HG02759 (cell line): ENCODE data around the gene MIB2.
"Not testable (repeated sequence)": the region's sequence is repeated elsewhere in the genome, so short reads cannot be mapped to it uniquely, and the experiment has no call there.

Experiments used
- ATAC-seq: cut with Tn5 transposase; IDR thresholded peaks from one replicate; pipeline ENCODE4 v1.9.1; 2021; ENCODE audit warnings: mild to moderate bottlenecking, moderate library complexity; ENCODE audit not compliant: unreplicated experiment

MIB2 gene

DNA sequence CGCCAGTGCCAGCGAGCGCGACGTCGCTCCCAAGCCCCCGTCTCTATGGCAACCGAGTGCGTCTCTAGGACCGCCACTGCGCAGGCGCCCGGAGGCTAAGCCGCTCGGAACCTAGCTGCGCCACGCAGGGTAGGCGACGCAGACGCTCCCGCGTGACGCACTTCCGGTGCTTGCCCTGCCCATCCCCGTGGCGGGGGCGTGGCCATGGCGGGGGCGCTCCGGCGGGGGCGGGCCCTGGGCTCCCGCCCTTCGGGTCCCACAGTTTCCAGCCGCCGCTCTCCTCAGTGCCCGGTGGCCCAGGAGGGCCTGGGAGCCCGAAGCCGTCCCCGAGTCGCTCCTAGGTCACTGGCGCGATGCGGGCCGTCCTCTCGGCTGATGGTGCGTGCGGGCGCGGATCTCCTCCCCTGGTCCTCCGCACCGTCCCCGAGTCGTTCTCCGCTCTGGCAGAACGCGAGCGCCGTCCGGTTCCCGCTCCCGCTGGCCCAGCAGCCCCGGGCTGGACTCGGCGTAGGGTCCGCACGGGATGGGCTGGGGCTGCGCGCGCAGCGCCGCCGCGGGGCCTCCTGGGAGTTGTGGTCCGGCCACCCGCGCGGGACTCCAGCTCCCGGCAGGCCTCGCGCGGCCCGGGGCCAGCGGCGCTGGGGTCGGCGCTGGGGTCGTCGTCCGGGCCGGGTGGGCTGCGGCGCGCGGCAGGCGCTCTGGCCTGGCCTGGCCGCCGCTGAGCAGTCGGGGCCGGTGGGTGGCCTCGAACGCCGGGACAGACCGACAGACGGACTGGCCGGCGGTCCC, at the start of gene MIB2:
MIB2 (plus strand) TSS at position 245 of the 789 bp plus-strand sequence. CDS start 7,953 bp downstream, outside the sequence.
- peak; percentile 85 for ATAC-seq

DNA sequence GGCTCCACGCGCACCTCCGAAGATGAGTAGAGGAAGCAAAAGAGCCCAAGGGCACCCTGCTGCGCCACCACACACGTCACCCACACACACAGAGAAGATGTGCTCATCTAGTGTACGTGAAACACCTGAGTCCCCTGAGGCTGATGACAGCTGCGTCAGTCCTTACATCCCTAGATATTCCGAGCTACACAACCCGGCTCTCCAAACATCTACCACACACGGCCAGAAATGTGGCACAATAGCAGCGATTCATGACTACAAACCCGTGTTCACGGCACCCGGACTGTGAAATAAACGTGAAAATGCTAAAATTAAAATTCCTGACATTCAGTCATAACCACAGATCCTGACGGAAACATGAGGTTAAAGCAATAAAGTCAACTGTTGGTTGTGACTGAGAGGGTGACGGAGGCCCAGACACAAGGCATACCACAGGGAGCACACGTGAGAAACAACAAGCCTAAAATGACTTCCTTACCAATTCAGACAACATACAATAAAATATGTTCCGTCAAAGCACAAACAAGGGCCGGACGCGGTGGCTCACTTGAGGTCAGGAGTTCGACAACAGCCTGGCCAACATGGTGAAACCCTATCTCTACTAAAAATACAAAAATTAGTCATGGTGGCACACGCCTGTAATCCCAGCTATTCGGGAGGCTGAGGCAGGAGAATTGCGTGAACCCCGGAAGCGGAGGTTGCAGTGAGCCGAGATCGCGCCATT, 48.0 kb upstream of the MIB2 start:
- no peak for ATAC-seq

DNA sequence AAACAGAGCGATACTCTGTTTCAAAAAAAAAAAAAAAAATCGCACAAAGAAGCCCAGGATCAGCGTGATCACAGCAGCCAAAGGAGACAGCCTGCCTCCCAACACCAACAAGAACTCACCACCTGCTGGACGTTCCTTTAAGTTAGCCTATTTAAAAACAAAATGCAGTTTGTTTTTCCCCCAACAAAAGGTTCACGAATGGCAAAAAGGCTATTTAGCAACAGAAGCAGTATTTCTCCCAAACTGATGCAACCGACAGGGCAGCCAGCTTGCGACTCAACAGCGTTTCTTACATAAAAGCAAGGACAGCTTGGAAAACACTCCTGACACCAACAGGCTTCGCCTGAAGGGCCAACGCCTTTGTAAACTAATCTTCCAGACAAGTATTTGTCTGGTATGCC, 47.4 kb upstream of the MIB2 start:
- no peak for ATAC-seq

DNA sequence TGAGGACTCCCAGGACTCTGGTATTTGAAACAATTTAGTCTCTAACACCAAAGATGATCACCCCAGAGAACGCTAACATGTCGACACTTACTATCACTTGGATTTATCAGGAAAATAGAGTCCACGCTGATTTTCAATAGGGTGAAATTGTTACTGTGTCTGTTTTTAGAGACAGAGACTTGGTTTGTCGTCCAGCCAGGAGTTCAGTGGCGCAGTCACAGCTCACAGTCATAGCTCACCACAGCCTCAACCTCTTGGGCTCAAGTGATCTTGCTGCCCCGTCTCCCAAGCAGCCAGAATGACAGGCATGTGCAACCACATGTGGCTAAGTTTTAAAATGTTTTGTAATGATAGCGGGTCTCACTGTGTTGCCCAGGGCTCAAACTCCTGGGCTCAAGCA, 46.0 kb upstream of the MIB2 start:
- no peak for ATAC-seq

DNA sequence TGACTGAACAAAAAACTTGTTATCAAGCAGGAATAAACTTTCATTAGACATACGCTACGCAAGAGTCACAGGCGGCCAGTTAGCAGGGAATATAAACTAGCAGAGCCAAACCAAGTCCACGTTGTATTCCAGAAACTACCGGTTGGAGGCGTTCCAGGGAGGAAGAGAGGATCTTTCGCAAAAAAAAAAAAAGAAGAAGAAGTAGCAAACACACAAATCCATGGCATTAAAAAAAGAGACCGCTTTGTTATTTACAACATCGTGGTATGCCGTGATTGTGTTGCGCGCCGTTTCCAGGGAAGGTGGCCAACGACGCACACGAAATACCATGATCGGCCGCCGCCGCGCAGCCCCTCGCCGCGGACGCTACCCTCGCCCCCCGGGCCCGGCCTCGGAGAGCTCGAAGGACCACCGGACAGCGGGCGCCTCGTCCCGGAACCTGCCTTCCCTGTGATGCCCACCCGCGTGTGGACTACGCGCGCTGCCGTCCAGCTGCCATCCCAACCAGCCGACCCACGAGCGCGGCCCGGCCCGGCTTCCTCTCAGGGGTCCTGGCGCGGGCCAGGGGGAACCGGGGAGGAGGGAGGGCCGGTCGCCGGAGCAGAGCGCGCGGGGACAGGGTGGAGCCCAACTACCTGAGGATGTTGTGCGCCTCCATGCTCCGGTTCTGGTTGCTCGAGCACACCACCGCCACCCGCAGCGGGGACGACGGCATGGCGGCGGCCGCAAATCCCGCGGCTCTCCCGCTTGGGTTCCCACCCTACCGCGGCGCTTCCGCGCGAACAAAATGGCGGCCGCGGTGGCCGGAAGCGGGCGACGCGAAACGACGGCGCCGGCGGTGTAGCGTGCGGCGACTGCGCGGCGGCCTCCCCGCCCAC, 41.2 kb upstream of the MIB2 start:
- peak; percentile 79 for ATAC-seq

DNA sequence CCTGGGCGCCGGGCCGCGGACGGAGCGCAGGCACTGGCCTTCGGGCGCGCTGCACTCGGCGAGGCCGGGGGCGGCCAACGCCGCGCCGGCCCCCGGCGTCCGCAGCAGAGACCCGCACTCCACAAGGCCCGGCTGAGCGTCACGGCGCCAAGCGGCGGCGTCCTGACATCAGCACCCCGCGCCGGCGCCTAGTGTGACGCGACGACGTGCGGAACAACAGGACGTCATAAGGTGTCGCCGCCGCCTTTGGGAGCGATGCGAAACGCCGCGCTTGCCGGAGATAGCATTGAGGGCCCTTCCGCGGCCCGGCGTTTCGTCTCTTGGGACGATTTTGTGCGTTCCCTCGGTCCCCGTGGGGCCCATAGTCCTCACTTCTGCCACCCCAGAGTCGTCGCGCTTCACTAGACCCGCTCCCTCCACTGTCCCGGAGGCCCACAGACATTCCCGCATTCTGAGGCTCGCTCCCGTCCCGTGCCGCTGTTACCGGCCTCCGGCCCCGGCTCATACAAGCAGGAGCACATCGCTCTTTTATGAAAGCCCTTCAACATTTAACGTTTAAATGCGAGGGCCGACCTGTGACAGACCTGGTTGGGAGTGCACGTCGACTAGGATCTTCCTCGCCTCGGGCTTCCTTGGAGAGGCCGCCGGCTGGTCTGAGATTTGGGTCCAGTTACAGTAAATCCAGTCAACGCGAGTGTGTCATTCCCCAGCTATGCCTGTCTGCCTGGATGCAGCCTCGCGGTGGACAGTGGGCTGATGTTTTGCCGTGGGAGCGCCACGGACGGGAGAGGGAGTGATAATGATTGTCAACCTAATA, 40.4 kb upstream of the MIB2 start, which contains the start of gene SSU72:
SSU72 (minus strand) TSS at position 143 of the 817 bp plus-strand sequence. CDS start 306 bp downstream, outside the sequence.
- peak; percentile 92 for ATAC-seq

DNA sequence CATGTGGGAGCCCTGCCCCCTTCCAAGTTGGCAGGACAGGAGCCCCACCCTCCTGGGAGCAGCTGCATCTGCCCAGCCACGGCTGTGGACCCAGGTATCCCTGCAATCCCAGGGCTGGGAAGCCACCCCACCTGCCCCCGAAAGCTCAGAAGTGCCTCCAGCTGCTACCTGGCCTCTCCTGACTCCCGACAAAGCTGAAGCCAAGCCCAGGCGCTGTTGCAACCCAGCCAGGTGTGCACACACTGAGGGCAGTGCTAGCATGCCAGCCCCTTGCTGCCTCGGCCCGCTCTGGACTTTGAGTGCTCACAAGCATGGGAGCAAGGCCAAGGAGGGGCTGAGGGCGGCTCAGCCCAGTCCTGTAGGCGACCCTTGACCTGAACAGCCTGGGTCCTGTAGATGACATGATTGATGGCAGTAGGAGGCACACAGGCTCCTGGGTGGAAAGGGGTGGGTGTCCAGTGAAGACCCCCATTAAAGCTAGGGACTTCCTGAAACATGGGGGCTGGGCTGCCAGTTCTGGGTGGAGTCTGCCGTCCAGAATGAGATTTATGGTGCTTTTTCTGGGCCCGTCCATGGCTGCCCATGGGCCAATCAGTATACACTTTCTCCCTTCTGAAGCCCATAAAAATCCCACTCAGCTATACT, 37.8 kb upstream of the MIB2 start:
- no peak for ATAC-seq

DNA sequence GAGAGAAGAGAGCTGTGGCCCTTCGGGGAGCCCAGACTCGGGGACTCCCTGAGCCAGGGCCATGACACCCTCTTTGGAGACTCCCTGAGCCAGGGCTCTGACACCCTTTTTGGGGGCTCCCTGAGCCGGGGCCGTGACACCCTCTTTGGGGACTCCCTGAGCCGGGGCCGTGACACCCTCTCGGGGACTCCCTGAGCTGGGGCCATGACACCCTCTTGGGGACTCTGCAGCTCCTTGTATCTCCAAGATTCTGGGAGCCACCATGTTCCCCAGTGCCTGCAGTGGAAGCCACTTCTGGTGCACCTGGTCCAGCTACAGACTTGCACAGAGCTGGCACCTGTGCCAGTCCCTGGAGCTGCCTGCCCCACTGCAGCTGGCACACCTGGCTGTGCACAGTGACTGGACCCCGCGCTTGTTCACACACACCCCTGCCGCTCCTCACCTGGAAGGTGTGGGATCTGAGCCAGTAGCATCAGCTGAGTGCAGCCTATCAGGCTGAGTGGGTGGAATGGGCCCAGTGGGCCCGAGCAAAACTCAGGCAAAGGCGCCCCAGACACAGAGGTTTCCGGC, 36.8 kb upstream of the MIB2 start:
- ATAC-seq, result no peak

DNA sequence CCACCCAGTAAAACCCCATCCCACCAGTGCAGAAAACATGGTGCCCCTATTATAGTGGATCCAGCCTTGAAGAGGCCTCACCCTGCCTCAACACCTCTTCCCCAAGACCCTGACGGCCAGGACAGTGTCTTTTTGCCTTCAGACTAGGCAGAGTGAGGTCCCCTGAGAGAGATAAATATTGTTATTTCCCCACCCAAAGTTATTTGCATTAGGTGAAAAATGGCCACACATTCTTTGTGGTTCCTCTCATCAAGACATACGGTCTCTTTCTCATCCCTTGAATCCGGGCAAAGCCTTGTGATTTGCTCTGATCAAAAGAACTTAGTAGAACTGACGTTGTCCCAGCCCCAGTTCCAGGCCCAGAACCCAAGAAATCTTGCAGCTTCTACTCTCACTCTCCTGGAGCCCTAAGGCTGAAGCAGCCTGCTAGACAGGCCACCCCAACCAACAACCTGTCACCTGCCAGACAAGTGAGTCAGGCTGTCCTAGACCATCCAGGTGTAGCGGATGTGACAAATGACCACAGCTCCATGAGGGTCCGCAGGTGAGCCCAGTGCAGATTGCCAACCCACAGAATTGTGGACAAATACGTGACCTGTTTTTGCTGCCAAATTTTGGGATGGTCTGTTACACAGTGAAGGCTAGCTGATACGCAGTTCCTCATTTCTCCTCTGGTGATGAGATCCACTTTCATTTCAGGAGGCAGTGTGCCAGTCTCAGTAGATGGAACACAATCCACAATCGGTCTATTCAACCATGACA, 32.5 kb upstream of the MIB2 start:
- ATAC-seq, result no peak

DNA sequence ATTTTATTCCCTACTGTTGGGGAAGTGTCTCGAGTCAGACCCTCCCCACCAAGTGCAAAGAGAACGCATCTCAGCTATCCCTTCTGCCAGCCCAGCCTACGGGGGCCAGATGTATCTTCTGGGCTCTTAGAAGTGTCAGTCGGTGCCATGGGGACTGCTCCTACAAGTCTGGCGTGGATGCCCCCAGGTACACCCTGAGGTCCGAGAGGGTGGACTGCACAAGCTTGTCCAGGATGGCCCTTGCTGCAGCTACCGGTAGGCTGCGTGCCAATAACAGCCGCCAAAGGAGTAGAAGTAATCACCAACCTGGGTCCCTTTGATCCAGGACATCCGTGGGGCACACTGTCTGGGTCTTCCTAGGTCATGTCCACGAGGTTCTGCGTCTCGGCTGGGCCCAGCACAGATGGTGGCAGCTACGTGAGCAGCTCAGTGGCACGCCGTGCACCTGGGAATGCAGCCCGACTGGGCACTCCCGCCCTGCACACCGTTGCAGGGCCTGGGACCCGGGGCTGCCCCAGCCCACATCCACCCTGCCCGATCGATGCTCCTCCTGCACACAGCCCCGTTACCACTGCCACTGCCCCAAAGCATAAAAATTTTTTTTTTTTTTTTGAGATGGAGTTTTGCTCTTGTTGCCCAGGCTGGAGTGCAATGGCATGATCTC, 31.8 kb upstream of the MIB2 start:
- ATAC-seq, result no peak

DNA sequence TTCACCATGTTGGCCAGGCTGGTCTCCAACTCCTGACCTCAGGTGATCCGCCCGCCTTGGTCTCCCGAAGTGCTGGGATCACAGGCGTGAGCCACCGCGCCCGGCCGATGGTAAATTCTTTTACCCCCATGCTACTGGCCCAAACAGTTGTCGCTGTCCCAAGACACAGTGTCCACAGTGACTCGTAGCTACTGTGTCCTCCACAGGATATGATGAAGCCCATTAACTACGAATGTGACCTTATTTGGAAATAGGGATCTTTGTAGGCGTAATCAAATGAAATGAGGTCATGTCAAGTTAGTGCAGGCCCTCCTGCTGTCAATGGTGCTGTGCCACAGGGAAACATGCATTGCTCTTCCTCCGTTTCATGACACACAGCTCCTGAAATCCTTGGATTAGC, 23.8 kb upstream of the MIB2 start:
- no peak for ATAC-seq

DNA sequence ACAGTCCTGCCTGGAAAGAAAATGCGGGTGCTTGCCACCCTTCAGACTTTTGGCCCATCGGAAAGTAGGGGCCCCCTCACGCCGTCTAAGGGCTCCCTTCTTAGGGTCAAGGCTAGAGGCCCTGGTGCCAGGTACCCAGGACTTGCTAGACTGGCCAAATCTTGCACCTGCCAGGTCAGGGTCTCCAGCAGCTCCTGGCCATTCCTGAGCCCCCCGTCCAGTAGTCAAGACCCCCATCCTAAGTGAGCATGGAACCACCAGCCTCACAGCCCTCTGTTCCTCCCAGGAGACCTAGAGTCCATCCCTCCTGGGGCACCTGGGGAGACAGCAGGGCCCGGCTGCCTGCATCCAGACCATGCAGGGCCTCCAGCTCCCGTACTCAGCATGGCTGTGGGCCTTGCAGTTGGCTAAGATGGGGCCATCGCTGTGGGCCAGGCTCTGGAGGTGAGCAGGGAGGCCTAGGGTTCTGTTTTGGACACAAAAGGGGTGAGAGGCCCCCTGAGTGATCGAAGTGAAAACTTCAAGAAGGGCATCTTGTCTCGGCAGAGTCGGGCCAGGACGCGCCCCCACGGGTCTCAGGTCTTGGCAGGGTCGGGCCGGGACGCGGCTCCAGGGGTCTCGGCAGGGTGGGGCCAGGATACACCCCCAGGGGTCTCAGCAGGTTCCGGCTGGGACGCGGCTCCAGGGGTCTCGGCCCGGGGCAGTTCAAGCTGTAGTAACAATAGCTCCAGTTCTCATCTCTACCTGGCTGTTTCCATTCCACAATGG, 21.3 kb upstream of the MIB2 start:
- ATAC-seq, result no peak

DNA sequence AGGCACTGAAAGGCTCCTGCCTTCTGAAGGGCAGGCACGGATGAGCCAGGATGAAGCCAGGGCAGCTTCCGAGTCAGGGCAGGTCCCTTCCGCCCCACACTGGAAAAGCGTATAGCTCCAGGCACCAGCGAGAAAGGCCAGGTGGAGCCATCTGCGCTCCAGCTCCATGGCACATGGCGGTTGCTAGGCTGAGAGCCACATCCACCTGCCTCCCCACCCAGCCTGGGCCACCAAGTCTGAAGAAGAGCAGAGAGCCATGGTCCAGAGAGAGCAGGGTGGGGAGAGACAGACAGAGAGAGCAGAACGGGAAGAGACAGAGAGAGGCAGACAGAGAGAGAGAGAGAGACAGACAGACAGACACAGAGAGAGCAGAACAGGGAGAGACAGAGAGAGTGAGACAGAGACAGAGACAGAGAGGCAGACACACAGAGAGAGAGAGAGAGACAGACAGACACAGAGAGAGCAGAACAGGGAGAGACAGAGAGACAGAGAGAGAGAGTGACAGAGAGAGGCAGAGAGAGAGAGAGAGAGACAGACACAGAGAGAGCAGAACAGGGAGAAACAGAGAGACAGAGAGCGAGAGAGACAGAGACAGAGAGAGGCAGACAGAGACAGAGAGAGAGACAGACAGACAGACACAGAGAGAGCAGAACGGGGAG, 20.6 kb upstream of the MIB2 start:
- no peak for ATAC-seq

DNA sequence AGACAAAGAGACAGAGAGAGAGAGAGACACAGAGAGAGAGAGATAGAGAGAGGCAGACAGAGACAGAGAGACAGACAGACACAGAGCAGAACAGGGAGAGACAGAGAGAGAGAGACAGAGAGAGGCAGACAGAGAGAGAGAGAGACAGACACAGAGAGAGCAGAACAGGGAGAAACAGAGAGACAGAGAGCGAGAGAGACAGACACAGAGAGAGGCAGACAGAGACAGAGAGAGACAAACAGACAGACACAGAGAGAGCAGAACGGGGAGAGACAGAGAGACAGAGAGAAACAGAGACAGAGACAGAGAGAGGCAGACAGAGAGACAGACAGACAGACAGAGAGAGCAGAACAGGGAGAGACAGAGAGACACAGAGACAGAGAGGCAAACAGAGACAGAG, 20.0 kb upstream of the MIB2 start:
- ATAC-seq, result not testable (repeated sequence)

DNA sequence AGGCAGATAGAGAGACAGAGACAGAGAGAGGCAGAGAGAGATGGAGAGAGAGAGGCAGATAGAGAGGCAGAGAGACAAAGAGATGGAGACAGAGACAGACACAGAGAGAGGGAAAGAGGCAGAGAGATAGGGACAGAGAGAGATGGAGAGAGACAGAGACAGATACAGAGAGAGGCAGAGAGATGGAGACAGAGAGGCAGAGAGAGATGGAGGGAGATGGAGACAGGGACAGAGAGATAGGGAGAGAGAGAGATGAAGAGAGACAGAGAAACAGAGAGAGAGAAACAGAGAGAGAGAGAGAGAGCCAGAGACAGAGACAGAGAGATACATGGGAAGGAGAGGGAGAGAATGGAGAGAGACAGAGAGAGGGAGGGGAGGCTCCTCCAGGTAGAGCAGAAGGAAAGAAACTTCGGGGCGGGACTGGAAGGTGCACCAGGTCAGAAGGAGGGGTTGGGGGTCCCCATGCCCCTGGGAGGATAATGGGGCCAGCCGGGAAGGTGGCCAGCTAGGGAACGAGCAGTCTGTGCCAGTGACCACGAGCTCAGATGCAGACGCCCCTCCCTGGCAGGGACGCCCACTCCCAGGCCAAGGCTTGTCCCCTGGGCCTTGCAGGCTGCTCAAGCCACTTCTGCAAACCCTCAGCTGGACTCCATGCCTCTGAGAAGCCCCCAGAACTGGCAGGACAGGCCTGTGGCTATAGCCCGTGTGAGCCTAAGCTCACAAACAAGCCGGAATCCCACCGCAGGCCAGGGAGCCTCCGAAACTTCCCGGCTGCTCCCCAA, 18.6 kb upstream of the MIB2 start:
- no peak for ATAC-seq

DNA sequence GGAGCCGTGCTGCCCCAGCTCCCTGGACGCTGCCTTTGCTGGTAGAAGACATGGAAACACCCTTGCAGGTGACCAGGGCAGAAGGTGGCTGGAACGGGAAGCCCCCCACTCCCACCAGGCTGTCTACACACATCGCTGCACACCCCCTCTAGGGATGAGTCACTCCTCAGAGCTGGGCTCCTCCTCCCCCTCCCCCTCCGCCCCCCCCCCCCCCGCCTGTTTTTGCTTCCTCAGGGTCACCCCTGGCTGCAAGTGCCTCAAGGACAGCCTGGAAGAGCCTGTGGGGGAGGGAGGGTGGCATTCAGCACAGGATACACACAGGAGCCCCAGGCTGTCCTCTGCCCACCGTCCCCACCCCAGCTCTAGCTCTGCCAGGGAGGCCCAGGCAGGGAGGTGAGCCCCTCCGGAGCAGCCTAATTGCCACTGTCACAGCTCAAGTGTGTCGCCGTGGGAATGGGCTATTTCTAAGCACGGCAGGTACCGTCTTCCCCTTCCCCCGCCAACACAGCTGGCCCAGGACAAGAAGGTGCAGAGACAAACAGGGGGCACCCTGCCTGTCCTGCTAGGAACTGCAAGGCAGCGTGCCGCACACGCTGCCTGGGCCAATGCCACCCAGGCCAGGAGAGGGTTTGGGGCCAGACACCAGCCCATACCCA, 17.9 kb upstream of the MIB2 start:
- ATAC-seq, result no peak
